Endodermal cell (in vitro differentiated cells): ENCODE measurements around the gene POR. TPM values are rescaled to one million over a fixed set of nuclear protein-coding genes. Genes with fewer than 3 reads are reported as not detected.
"Not testable (repeated sequence)": the region's sequence is repeated elsewhere in the genome, so short reads cannot be mapped to it uniquely, and the experiment has no call there.

Experiments
- DNase-seq: peaks from one replicate; pipeline ENCODE4 v3.0.0-alpha.2; 2017
- H3K27ac ChIP-seq: 2 replicates; pipeline ENCODE4 v1.5.1; 2013; ENCODE audit warnings: mild to moderate bottlenecking, low read depth, low read length, moderate library complexity
- H3K27me3 ChIP-seq: 2 replicates; pipeline ENCODE4 v1.6.1; 2013; ENCODE audit warnings: mild to moderate bottlenecking, low read length, moderate library complexity; ENCODE audit not compliant: insufficient read depth, control insufficient read depth, poor library complexity, severe bottlenecking
- H3K36me3 ChIP-seq: 2 replicates; pipeline ENCODE4 v1.7.0; 2013; ENCODE audit warnings: mild to moderate bottlenecking, low read length, moderate library complexity; ENCODE audit not compliant: control insufficient read depth, insufficient read depth
- H3K4me1 ChIP-seq: one replicate; pipeline ENCODE4 v1.7.0; 2013; ENCODE audit warnings: low read length; ENCODE audit not compliant: control insufficient read depth, insufficient read depth
- H3K4me3 ChIP-seq: 2 replicates; pipeline ENCODE4 v1.5.1; 2013; ENCODE audit warnings: mild to moderate bottlenecking, low read length, moderate library complexity
- H3K9ac ChIP-seq: 2 replicates; pipeline ENCODE4 v1.6.1; 2013; ENCODE audit warnings: mild to moderate bottlenecking, low read length, moderate library complexity; ENCODE audit not compliant: poor library complexity, severe bottlenecking; ENCODE audit errors: extremely low read depth
- H3K9me3 ChIP-seq: 2 replicates; pipeline ENCODE4 v1.6.1; 2013; ENCODE audit warnings: mild to moderate bottlenecking, low read length, moderate library complexity; ENCODE audit not compliant: control insufficient read depth
- H3K27ac Mint-ChIP-seq: 2 replicates; pipeline ENCODE4 v1.8.0; 2020; ENCODE audit warnings: mixed read lengths
- H3K27me3 Mint-ChIP-seq: 2 replicates; pipeline ENCODE4 v1.8.0; 2021; ENCODE audit warnings: mild to moderate bottlenecking, mixed read lengths; ENCODE audit not compliant: insufficient read depth
- H3K36me3 Mint-ChIP-seq: 2 replicates; pipeline ENCODE4 v1.8.0; 2020; ENCODE audit warnings: low read depth, mixed read lengths
- H3K4me1 Mint-ChIP-seq: 2 replicates; pipeline ENCODE4 v1.8.0; 2020; ENCODE audit warnings: mixed read lengths
- H3K4me3 Mint-ChIP-seq: 2 replicates; pipeline ENCODE4 v1.8.0; 2020; ENCODE audit warnings: mild to moderate bottlenecking, moderate library complexity, mixed read lengths
- H3K9me3 Mint-ChIP-seq: 2 replicates; pipeline ENCODE4 v1.8.0; 2020; ENCODE audit warnings: mild to moderate bottlenecking, mixed read lengths
- CTCF ChIP-seq: fragments of 200-600 bp; sonication (generic); conservative IDR thresholded peaks from 2 replicates; pipeline ENCODE4 v1.5.0; 2021; ENCODE audit warnings: antibody characterized with exemption, mild to moderate bottlenecking
- WGBS, 2 experiments: methylation state at CpG; one replicate each; pipeline versions ENCODE4 v1.1.5 to v1.1.7; 2013; ENCODE audit warnings: missing lambda C conversion rate in 2 of 2, mixed read lengths in 1 of 2; ENCODE audit not compliant: insufficient coverage in 1 of 2, insufficient read length in 1 of 2; 5-methylcytosine and 5-hydroxymethylcytosine counted together
- total RNA-seq, 2 donors: library from RNA; stranded (reverse); fragmentation: NEBNext Ultra II Directional in 1 of 2; extraction: Animal tissue kit (Norgen Biotek cat#: 25700) in 1 of 2; gene quantifications; 2 replicates in 1 of 2; 3 replicates in 1 of 2; pipeline ENCODE4 v1.2.1, GENCODE V29; 2021

POR gene
- total RNA-seq, 2 donors from 2014 or later: 85.2 to 92.9 TPM

DNA sequence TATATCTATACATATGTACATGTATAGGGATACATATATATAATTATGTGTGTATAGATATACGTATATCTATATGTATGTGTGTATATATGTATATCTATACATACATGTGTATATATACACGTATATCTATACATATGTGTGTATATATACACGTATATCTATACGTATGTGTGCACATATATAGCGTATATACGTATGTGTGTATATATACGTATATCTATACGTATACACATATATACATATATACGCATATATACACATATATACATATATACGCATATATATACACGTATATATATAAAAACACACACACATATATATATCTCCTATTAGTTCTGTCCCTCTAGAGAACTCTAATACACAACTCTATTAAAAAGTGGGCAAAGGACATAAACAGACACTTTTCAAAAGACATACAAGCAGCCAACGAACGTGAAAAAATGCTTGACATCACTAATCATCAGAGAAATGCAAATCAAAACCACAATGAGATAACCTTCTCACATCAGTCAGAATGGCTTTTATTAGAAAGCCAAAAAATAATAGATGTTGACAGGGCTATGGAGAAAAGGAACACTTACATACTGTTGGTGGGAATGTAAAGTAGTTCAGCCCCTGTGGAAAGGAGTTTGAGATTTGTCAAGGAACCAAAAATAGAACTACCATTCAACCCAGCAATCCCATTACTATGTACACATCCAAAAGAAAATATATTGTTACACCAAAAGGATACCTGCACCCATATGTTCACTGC lies 101.4 kb downstream of the POR start:
- no peak for DNase-seq
- H3K36me3 Mint-ChIP-seq: peaks cover 66% of the 10 kb centered on the region
- H3K27ac Mint-ChIP-seq: no peak overlapping the region
- H3K4me1 Mint-ChIP-seq: no peaks in the 10 kb centered on the region
- Histone ChIP-seq H3K27ac (no peak overlapping the region), H3K4me1 (no peaks in the 10 kb centered on the region), H3K9ac (no peak overlapping the region), H3K27me3 (no peaks in the 10 kb centered on the region), H3K4me3 (no peak overlapping the region), H3K36me3 (peaks cover 60% of the 10 kb centered on the region), H3K9me3 (no peaks in the 10 kb centered on the region)
- 97 to 98% methylated on average over 6 to 9 of the region's 13 CpGs for WGBS, 2 experiments
- no peaks in the 10 kb centered on the region for H3K9me3 Mint-ChIP-seq
- no peak for TF ChIP-seq CTCF
- no peak overlapping the region for H3K4me3 Mint-ChIP-seq
- no peaks in the 10 kb centered on the region for H3K27me3 Mint-ChIP-seq

DNA sequence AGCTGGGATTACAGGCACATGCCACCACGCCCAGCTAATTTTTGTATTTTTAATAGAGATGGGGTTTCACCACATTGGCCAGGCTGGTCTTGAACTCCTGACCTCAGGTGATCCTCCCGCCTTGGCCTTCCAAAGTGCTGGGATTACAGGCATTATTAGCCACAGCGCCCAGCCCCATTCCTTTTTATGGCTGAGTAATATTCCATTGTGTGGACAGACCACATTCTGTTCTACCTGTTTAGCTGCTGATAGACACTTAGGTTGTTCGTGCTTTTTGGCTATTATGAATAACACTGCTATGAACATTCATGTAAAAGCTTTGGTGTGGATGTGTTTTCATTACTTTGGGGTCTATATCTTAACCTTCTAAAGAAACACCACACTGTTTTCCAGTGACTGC lies 103.6 kb downstream of the POR start:
- not testable (repeated sequence) for DNase-seq, H3K9me3 ChIP-seq, H3K27ac Mint-ChIP-seq, H3K4me3 ChIP-seq, H3K27me3 Mint-ChIP-seq, H3K27ac ChIP-seq, H3K9ac ChIP-seq, H3K27me3 ChIP-seq, H3K4me1 ChIP-seq, H3K4me1 Mint-ChIP-seq, H3K9me3 Mint-ChIP-seq, H3K4me3 Mint-ChIP-seq
- WGBS, 2 experiments: 86 to 95% methylated on average over 2 to 4 of the region's 4 CpGs
- peaks cover 73% of the 10 kb centered on the region for H3K36me3 ChIP-seq
- H3K36me3 Mint-ChIP-seq: peaks cover 70% of the 10 kb centered on the region

DNA sequence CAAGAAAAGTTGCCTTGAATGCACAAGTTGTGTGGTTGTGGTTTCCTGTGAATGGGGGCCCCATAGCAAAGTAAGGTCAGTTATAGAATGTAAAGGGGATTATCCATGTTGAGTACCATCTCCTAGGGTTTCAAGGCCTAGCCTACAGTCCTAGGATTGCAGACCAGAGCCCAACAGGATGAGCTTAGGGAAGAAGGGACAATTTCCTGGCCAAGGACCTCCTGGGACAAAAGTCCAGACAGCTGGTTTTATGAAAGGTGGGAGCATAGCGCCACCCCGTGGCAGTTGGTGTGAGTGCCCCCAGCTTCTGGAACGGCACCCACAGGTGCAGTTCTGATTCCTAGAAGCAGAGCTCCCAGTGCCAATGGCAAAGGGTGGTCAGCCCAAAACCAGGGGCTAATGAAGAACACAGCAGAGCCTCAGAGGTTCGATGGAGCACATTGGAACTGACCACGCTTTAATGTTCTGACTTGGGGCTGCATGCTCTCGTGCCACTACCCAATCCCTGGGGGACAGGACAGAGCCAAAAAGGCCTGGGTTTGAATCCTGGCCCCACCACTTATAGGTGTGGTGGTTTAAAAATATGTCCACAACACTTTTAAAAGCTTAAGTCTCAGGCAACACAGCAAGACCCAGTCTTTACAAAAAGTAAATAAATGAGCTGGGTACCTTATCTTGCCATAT lies 105.2 kb downstream of the POR start:
- no peak overlapping the region for H3K4me3 ChIP-seq
- Mint-ChIP-seq H3K36me3 (peaks cover 71% of the 10 kb centered on the region), H3K4me3 (no peak overlapping the region), H3K27me3 (no peaks in the 10 kb centered on the region), H3K27ac (no peak overlapping the region), H3K4me1 (no peaks in the 10 kb centered on the region), H3K9me3 (no peaks in the 10 kb centered on the region)
- H3K27me3 ChIP-seq: no peaks in the 10 kb centered on the region
- no peak overlapping the region for H3K27ac ChIP-seq
- DNase-seq: peak; percentile 91
- H3K36me3 ChIP-seq: peaks cover 71% of the 10 kb centered on the region
- no peak overlapping the region for H3K9ac ChIP-seq
- no peaks in the 10 kb centered on the region for H3K4me1 ChIP-seq
- TF ChIP-seq CTCF: peak; percentile 94
- no peaks in the 10 kb centered on the region for H3K9me3 ChIP-seq
- 59 to 64% methylated on average over 5 to 6 of the region's 6 CpGs for WGBS, 2 experiments
